H1 (cell line): ENCODE results near the gene UVSSA. TPM values are rescaled to one million over a fixed set of nuclear protein-coding genes. Genes with fewer than 3 reads are reported as not detected.

Experiments used
- CTCF ChIA-PET: fragments of 300-600 bp; sonication (Branson Sonifier 250); formaldehyde crosslinking; loops from one replicate; lab custom pipeline; 2021; ENCODE audit not compliant: partially characterized antibody; lab: Charles Lee
- POLR2A ChIA-PET: fragments of 300-600 bp; sonication (Branson Sonifier 250); formaldehyde crosslinking; loops from one replicate; lab custom pipeline; 2021; ENCODE audit warnings: inconsistent platforms; ENCODE audit not compliant: partially characterized antibody; lab: Charles Lee
- DNase-seq, 2 experiments: peaks; one replicate each; pipeline versions ENCODE4 v3.0.0 to v3.0.0-alpha.2; 2010 to 2022; ENCODE audit warnings: low spot score in 2 of 2, low read depth in 1 of 2, mixed read lengths in 1 of 2
- FAIRE-seq: peaks from 2 replicates; lab custom pipeline; 2011; peaks lifted over from hg19 to GRCh38; lab: Jason Lieb, UNC
- H2AFZ ChIP-seq: 2 replicates; pipeline ENCODE4 v1.8.1; 2012; ENCODE audit warnings: low read length, inconsistent platforms
- H2AK5ac ChIP-seq: 2 replicates; pipeline ENCODE4 v1.6.1; 2013; ENCODE audit warnings: low read depth, low read length
- H2BK120ac ChIP-seq: replicated peaks from 2 replicates; pipeline ENCODE3; 2013; ENCODE audit warnings: low read depth, low read length, inconsistent platforms
- H2BK12ac ChIP-seq: 2 replicates; pipeline ENCODE4 v1.6.1; 2013; ENCODE audit warnings: low read depth, low read length
- H2BK15ac ChIP-seq: 2 replicates; pipeline ENCODE4 v1.6.1; 2013; ENCODE audit warnings: low read length
- H2BK20ac ChIP-seq: 2 replicates; pipeline ENCODE4 v1.6.1; 2013; ENCODE audit warnings: low read length
- H2BK5ac ChIP-seq: 2 replicates; pipeline ENCODE4 v1.6.1; 2013; ENCODE audit warnings: low read depth, low read length
- H3K14ac ChIP-seq: 2 replicates; pipeline ENCODE4 v1.6.1; 2013; ENCODE audit warnings: inconsistent platforms; ENCODE audit not compliant: insufficient read length
- H3K18ac ChIP-seq: 2 replicates; pipeline ENCODE4 v1.6.1; 2013; ENCODE audit warnings: low read length; ENCODE audit errors: extremely low read depth
- H3K23ac ChIP-seq: 2 replicates; pipeline ENCODE4 v1.6.1; 2013; ENCODE audit warnings: inconsistent platforms; ENCODE audit not compliant: insufficient read length
- H3K23me2 ChIP-seq: 2 replicates; pipeline ENCODE4 v1.6.1; 2013; ENCODE audit warnings: low read depth, low read length
- H3K27ac ChIP-seq: 2 replicates; pipeline ENCODE4 v1.6.1; 2011; ENCODE audit warnings: low read depth, low read length, inconsistent platforms
- H3K27me3 ChIP-seq, 4 experiments: replicated peaks in 1 of 4; 1 replicate in 1 of 4; 2 replicates in 3 of 4; pipeline versions ENCODE4 v1.6.1 to v1.8.1; 2011 to 2013; ENCODE audit warnings: low read length in 3 of 4, mild to moderate bottlenecking in 3 of 4, inconsistent platforms in 2 of 4, mixed read lengths in 2 of 4, moderate library complexity in 1 of 4; ENCODE audit not compliant: control insufficient read depth in 3 of 4, insufficient read depth in 3 of 4; ENCODE audit errors: extremely low read depth in 1 of 4
- H3K36me3 ChIP-seq, 4 experiments: 2 replicates each; pipeline versions ENCODE4 v1.6.1 to v1.8.1; 2011 to 2013; ENCODE audit warnings: mild to moderate bottlenecking in 4 of 4, low read length in 3 of 4, moderate library complexity in 2 of 4, control low read depth in 1 of 4, inconsistent platforms in 1 of 4; ENCODE audit not compliant: insufficient read depth in 4 of 4, control insufficient read depth in 2 of 4
- H3K4ac ChIP-seq: replicated peaks from 2 replicates; pipeline ENCODE3; 2013; ENCODE audit warnings: low read length, low read depth, mixed read lengths, inconsistent platforms; ENCODE audit not compliant: insufficient read length
- H3K4me1 ChIP-seq, 4 experiments: replicated peaks in 1 of 4; 1 replicate in 1 of 4; 2 replicates in 3 of 4; pipeline versions ENCODE4 v1.6.1 to v1.8.1; 2011 to 2013; ENCODE audit warnings: low read length in 3 of 4, inconsistent platforms in 2 of 4, mixed read lengths in 1 of 4; ENCODE audit not compliant: insufficient read depth in 4 of 4, control insufficient read depth in 3 of 4
- H3K4me2 ChIP-seq, 2 experiments: 2 replicates each; pipeline versions ENCODE4 v1.6.1 to v1.8.1; 2011 to 2013; ENCODE audit warnings: low read depth in 2 of 2, low read length in 2 of 2, control low read depth in 1 of 2, inconsistent platforms in 1 of 2, mild to moderate bottlenecking in 1 of 2; ENCODE audit not compliant: insufficient read depth in 1 of 2
- H3K4me3 ChIP-seq, 4 experiments: fragments of 200-600, 300-600 bp in 1 of 4; sonication (generic), shearing (Covaris generic), sonication (Bioruptor Twin) in 1 of 4; 2 replicates each; pipeline versions ENCODE4 v1.5.1 to v1.8.1; 2011 to 2016; ENCODE audit warnings: low read length in 4 of 4, low read depth in 3 of 4, control low read depth in 2 of 4, inconsistent platforms in 2 of 4, mild to moderate bottlenecking in 2 of 4, mixed read lengths in 1 of 4, moderate library complexity in 1 of 4; ENCODE audit not compliant: insufficient read depth in 2 of 4; ENCODE audit errors: extremely low read depth in 1 of 4
- H3K56ac ChIP-seq: replicated peaks from 2 replicates; pipeline ENCODE3; 2013; ENCODE audit warnings: low read depth, mild to moderate bottlenecking, mixed read lengths, low read length, inconsistent platforms; ENCODE audit not compliant: insufficient read length
- H3K79me1 ChIP-seq: 2 replicates; pipeline ENCODE4 v1.6.1; 2013; ENCODE audit warnings: low read depth, low read length, control low read depth
- H3K79me2 ChIP-seq, 2 experiments: 2 replicates each; pipeline versions ENCODE4 v1.6.1 to v1.8.1; 2012 to 2013; ENCODE audit warnings: low read length in 2 of 2, mild to moderate bottlenecking in 2 of 2, inconsistent platforms in 1 of 2; ENCODE audit not compliant: insufficient read depth in 2 of 2, control insufficient read depth in 1 of 2
- H3K9ac ChIP-seq, 4 experiments: replicated peaks in 1 of 4; 1 replicate in 1 of 4; 2 replicates in 3 of 4; pipeline versions ENCODE4 v1.6.1 to v1.8.1; 2011 to 2013; ENCODE audit warnings: low read depth in 3 of 4, low read length in 3 of 4, control low read depth in 2 of 4, mild to moderate bottlenecking in 2 of 4, moderate library complexity in 2 of 4, inconsistent platforms in 1 of 4; ENCODE audit errors: extremely low read depth in 1 of 4
- H3K9me3 ChIP-seq, 2 experiments: 2 replicates each; pipeline versions ENCODE4 v1.6.1 to v1.8.1; 2012 to 2013; ENCODE audit warnings: mild to moderate bottlenecking in 2 of 2, moderate library complexity in 2 of 2, control low read depth in 1 of 2, inconsistent platforms in 1 of 2, low read depth in 1 of 2, low read length in 1 of 2, mixed read lengths in 1 of 2; ENCODE audit not compliant: insufficient read depth in 2 of 2
- H4K20me1 ChIP-seq, 2 experiments: replicated peaks in 1 of 2; 2 replicates each; pipeline versions ENCODE3 to v1.8.1; 2011 to 2013; ENCODE audit warnings: inconsistent platforms in 2 of 2, low read length in 2 of 2, mild to moderate bottlenecking in 1 of 2; ENCODE audit not compliant: insufficient read depth in 2 of 2, control insufficient read depth in 1 of 2
- H4K5ac ChIP-seq: 2 replicates; pipeline ENCODE4 v1.6.1; 2013; ENCODE audit warnings: low read length, low read depth, mixed read lengths, inconsistent platforms; ENCODE audit not compliant: insufficient read length
- H4K8ac ChIP-seq: 2 replicates; pipeline ENCODE4 v1.8.0; 2013; ENCODE audit warnings: mild to moderate bottlenecking, moderate library complexity, low read length, inconsistent platforms; ENCODE audit not compliant: insufficient read depth; ENCODE audit errors: extremely low read depth
- H4K91ac ChIP-seq: replicated peaks from 2 replicates; pipeline ENCODE3; 2013; ENCODE audit warnings: low read length, mixed read lengths, inconsistent platforms; ENCODE audit not compliant: insufficient read length
- KDM1A ChIP-seq: fragments of 200-600, 300-600 bp; sonication (generic); IDR thresholded peaks from 2 replicates; pipeline ENCODE4 v1.7.1; 2016; ENCODE audit warnings: mild to moderate bottlenecking, low read length, borderline replicate concordance
- WGBS, 2 experiments: shearing (Covaris generic) in 1 of 2; methylation state at CpG; one replicate each; pipeline versions ENCODE4 v1.1.6 to v1.1.7; 2013 to 2015; ENCODE audit warnings: low lambda C conversion rate in 2 of 2, mixed read lengths in 2 of 2, inconsistent platforms in 1 of 2, low coverage in 1 of 2, missing lambda C conversion rate in 1 of 2; ENCODE audit not compliant: insufficient replicate concordance in 2 of 2, insufficient coverage in 1 of 2, insufficient read length in 1 of 2; ENCODE audit errors: extremely low coverage in 1 of 2, missing lambda C conversion rate in 1 of 2; 5-methylcytosine and 5-hydroxymethylcytosine counted together
- polyA plus RNA-seq, 7 experiments: library from polyadenylated mRNA; depleted of rRNA in 3 of 7; stranded (reverse) in 5 of 7; unstranded in 2 of 7; fragments of >200 nt in 5 of 7; fragments of 200-250 nt in 2 of 7; gene quantifications; 1 replicate in 5 of 7; 2 replicates in 1 of 7; 4 replicates in 1 of 7; pipeline versions ENCODE4 v1.2.1 to v1.2.3, GENCODE V29; 2011 to 2013; ENCODE audit warnings: missing spikeins in 2 of 7, mixed read lengths in 2 of 7
- total RNA-seq: library from RNA; stranded (reverse); fragmentation: NEBNext Ultra II Directional; extraction: Animal tissue kit (Norgen Biotek cat#: 25700); gene quantifications from 2 replicates; pipeline ENCODE4 v1.2.1, GENCODE V29; 2021

The UVSSA gene
- total and polyA plus RNA-seq, 2 of the 8 experiments (the other 6 are each of a cell fraction or from before 2014, with no cell fraction given) = 14.5 to 19.4 TPM

DNA sequence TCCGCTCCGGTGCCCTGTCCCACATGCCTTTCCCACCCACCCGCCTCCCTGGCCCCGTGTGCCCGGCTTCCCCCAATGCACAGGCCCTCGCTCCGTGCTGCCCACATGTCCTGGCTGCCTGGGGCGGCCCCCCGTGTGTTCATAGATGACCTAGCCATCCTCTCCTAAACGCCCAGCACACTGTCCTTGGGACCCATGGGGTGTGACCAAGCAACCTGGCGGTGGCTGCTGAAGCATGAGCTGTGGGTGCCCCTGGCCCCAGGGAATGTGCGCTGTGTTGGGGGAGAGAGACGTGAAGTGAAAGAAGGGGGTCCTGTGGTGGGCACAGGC lies 29.0 kb upstream of the UVSSA start:
- H3K14ac ChIP-seq = no peak overlapping the region
- H3K4me2 ChIP-seq = no peak overlapping the region
- H3K79me2 ChIP-seq = peaks cover 0 to 3% of the 10 kb centered on the region in 2 experiments; a peak in 1 of 4 replicates
- no peak overlapping the region for H3K9ac ChIP-seq
- no peak overlapping the region for H2AK5ac ChIP-seq
- H3K27me3 ChIP-seq = no peaks in the 10 kb centered on the region
- no peak overlapping the region for H3K4ac ChIP-seq
- H4K20me1 ChIP-seq = peaks cover 4 to 25% of the 10 kb centered on the region in 2 experiments
- FAIRE-seq (no peak), DNase-seq (no peak)
- H3K18ac ChIP-seq = no peak overlapping the region
- H3K36me3 ChIP-seq = peaks cover 18 to 43% (median 35%) of the 10 kb centered on the region in 4 experiments
- WGBS, 2 experiments = 94% methylated on average over 12 of the region's 13 CpGs; no CpG with 5 or more reads in 1 of the 2 experiments
- no peak for TF ChIP-seq KDM1A
- H2BK15ac ChIP-seq = no peak overlapping the region
- H4K91ac ChIP-seq = no peak overlapping the region
- CTCF ChIA-PET = interaction anchor here (0.6 to 1.6 kb wide), 18 partner anchors 9 to 197 kb away, joined by 3 to 10 read pairs (median 4); partner anchors contain the start of gene MAEA
- H3K4me1 ChIP-seq = no peaks in the 10 kb centered on the region
- H4K8ac ChIP-seq = no peak overlapping the region
- no peak overlapping the region for H3K27ac ChIP-seq
- no peak overlapping the region for H3K23ac ChIP-seq
- H2BK20ac ChIP-seq = no peak overlapping the region
- no peaks in the 10 kb centered on the region for H3K9me3 ChIP-seq
- POLR2A ChIA-PET = interaction anchor here (0.9 to 1.7 kb wide), 3 partner anchors 9 to 15 kb away, joined by 3 to 11 read pairs (median 5); no protein-coding TSS in a partner anchor
- no peak overlapping the region for H2BK5ac ChIP-seq
- no peak overlapping the region for H2BK120ac ChIP-seq
- no peak overlapping the region for H2BK12ac ChIP-seq
- no peak overlapping the region for H3K4me3 ChIP-seq
- no peak overlapping the region for H3K56ac ChIP-seq
- H2AFZ ChIP-seq = no peak overlapping the region
- no peaks in the 10 kb centered on the region for H3K23me2 ChIP-seq
- H3K79me1 ChIP-seq = peaks cover 6% of the 10 kb centered on the region
- no peak overlapping the region for H4K5ac ChIP-seq
